Gastrocnemius medialis (tissue), 4 donors: ENCODE measurements around the gene NDUFB10. TPM values are rescaled to one million over a fixed set of nuclear protein-coding genes. Genes with fewer than 3 reads are reported as not detected.
A peak's percentile ranks its signal among the peaks of the same experiment; 100 is the strongest.

Experiments used
- ATAC-seq, 2 donors: fragments of 150-250 bp; one replicate each; pipeline ENCODE4 v1.9.1; 2016
- DNase-seq, 2 donors: peaks; one replicate each; pipeline ENCODE4 v3.0.0-alpha.2; 2019
- H3K27ac ChIP-seq, 4 donors: fragments of 200-600 bp; sonication (generic); 1 replicate in 1 of 4; 2 replicates in 3 of 4; pipeline ENCODE4 v1.5.1; 2016 to 2018; ENCODE audit warnings: mild to moderate bottlenecking in 2 of 4, moderate library complexity in 1 of 4
- H3K27me3 ChIP-seq, 3 donors: fragments of 200-600 bp; sonication (generic) in 2 of 3; 1 replicate in 1 of 3; 2 replicates in 2 of 3; pipeline versions ENCODE4 v1.5.1 to v1.6.0; 2016 to 2019; ENCODE audit warnings: mild to moderate bottlenecking in 1 of 3, moderate library complexity in 1 of 3
- H3K36me3 ChIP-seq, 2 donors: fragments of 200-600 bp; sonication (generic) in 1 of 2; one replicate each; pipeline ENCODE4 v1.5.1; 2017 to 2018
- H3K4me1 ChIP-seq, 2 donors: fragments of 200-600 bp; sonication (generic) in 1 of 2; one replicate each; pipeline ENCODE4 v1.5.1; 2016 to 2017; ENCODE audit warnings: mild to moderate bottlenecking in 2 of 2
- H3K4me3 ChIP-seq, 4 donors: fragments of 200-600 bp; sonication (generic) in 3 of 4; 1 replicate in 1 of 4; 2 replicates in 3 of 4; pipeline ENCODE4 v1.5.1; 2016 to 2019; ENCODE audit warnings: mild to moderate bottlenecking in 2 of 4
- H3K9me3 ChIP-seq, 3 donors: fragments of 200-600 bp; sonication (generic) in 2 of 3; 1 replicate in 1 of 3; 2 replicates in 2 of 3; pipeline ENCODE4 v1.5.1; 2016 to 2019
- CTCF ChIP-seq, 5 experiments: fragments of 450-650 bp in 3 of 5; fragments of 200-600 bp in 2 of 5; sonication (generic) in 2 of 5; IDR thresholded peaks in 4 of 5; conservative IDR thresholded peaks in 1 of 5; 1 replicate in 4 of 5; 2 replicates in 1 of 5; pipeline ENCODE4 v1.5.1; 2016 to 2019; ENCODE audit warnings: antibody characterized with exemption in 5 of 5, mild to moderate bottlenecking in 3 of 5, moderate library complexity in 3 of 5
- POLR2A ChIP-seq, 2 donors: fragments of 450-650 bp; IDR thresholded peaks; one replicate each; pipeline ENCODE4 v1.6.1; 2017; ENCODE audit warnings: antibody characterized with exemption in 2 of 2, mild to moderate bottlenecking in 2 of 2, moderate library complexity in 2 of 2
- in situ Hi-C, 4 donors: fragments of 200-750 bp; cut with MboI; loops; one replicate each; pipeline versions ENCODE4 v1.15.0 to v1.8.0; 2017; ENCODE audit warnings: low sequenced_read_pairs in 4 of 4
- intact Hi-C: fragments of 100-400 bp; cut with DNase I; formaldehyde crosslinking; loops from one replicate; pipeline ENCODE4 v1.15.1; 2023; ENCODE audit warnings: low total_unique reads
- total RNA-seq, 4 donors: library from RNA; depleted of rRNA; stranded (reverse); fragments of >200 nt; gene quantifications; one replicate each; pipeline versions ENCODE4 v1.1.0 to v1.2.3, GENCODE V29; 2016

NDUFB10 gene
- total RNA-seq, 4 donors from 2014 or later, result 530 to 1,014 (median 743) TPM

GRCh38 chr16:1991588-1991947 is 32.2 kb downstream of the NDUFB10 start:
- Histone ChIP-seq H3K27ac (peak overlapping the region in 2 of 4 donors; percentile 41 to 43), H3K4me3 (peak overlapping the region; percentile 43 to 74 (median 51)), H3K36me3 (peaks cover 0 to 8% of the 10 kb centered on the region in 2 donors), H3K9me3 (no peaks in the 10 kb centered on the region), H3K4me1 (peaks cover 7 to 16% of the 10 kb centered on the region in 2 donors), H3K27me3 (peaks cover 30 to 38% (median 34%) of the 10 kb centered on the region in 3 donors)
- ATAC-seq (no peak), DNase-seq (no peak)
- in situ Hi-C loops (no loop called here), intact Hi-C loops (no loop called here)
- TF ChIP-seq POLR2A (IDR thresholded peaks at IDR 0.05), result no peak
- TF ChIP-seq CTCF (IDR thresholded peaks at IDR 0.05 in 4 of 5, conservative IDR thresholded peaks at IDR 0.05 in 1 of 5), result no peak

- TF ChIP-seq POLR2A (IDR thresholded peaks at IDR 0.05), result no peak
- intact Hi-C loops, result no loop called here
- H3K4me1 ChIP-seq, result peaks cover 7 to 16% of the 10 kb centered on the region in 2 donors
- ATAC-seq (peak; percentile 84), DNase-seq (peak; percentile 89 to 95)
- peak overlapping the region in 2 of 4 donors; percentile 41 to 43 for H3K27ac ChIP-seq
- H3K36me3 ChIP-seq, result peaks cover 0 to 2% of the 10 kb centered on the region in 2 donors
- in situ Hi-C loops, result no loop called here
- H3K9me3 ChIP-seq, result no peaks in the 10 kb centered on the region
- H3K27me3 ChIP-seq, result peaks cover 30 to 38% (median 34%) of the 10 kb centered on the region in 3 donors
- peak overlapping the region; percentile 43 to 74 (median 51) for H3K4me3 ChIP-seq
Observed at GRCh38 chr16:1991948-1992703, 32.8 kb downstream of the NDUFB10 start.

GRCh38 chr16:1992704-1993317 is 33.5 kb downstream of the NDUFB10 start:
- DNase-seq (no peak), ATAC-seq (peak in 1 of 2 donors; percentile 3)
- peaks cover 7 to 16% of the 10 kb centered on the region in 2 donors for H3K4me1 ChIP-seq
- in situ Hi-C loops (no loop called here), intact Hi-C loops (no loop called here)
- H3K4me3 ChIP-seq, result peak overlapping the region in 2 of 4 donors; percentile 59 to 74
- TF ChIP-seq POLR2A (IDR thresholded peaks at IDR 0.05), result no peak
- no peak for TF ChIP-seq CTCF (IDR thresholded peaks at IDR 0.05 in 4 of 5, conservative IDR thresholded peaks at IDR 0.05 in 1 of 5)
- H3K9me3 ChIP-seq, result no peaks in the 10 kb centered on the region
- H3K36me3 ChIP-seq, result peaks cover 0 to 2% of the 10 kb centered on the region in 2 donors
- H3K27ac ChIP-seq, result peak overlapping the region in 1 of 4 donors; percentile 36
- H3K27me3 ChIP-seq, result peaks cover 30 to 38% (median 34%) of the 10 kb centered on the region in 3 donors

- no peak overlapping the region for H3K4me3 ChIP-seq
- TF ChIP-seq POLR2A (IDR thresholded peaks at IDR 0.05) (no peak), CTCF (IDR thresholded peaks at IDR 0.05 in 4 of 5, conservative IDR thresholded peaks at IDR 0.05 in 1 of 5) (no peak)
- peaks cover 26 to 32% (median 30%) of the 10 kb centered on the region in 3 donors for H3K27me3 ChIP-seq
- H3K9me3 ChIP-seq, result no peaks in the 10 kb centered on the region
- ATAC-seq (no peak), DNase-seq (no peak)
- intact Hi-C loops (no loop called here), in situ Hi-C loops (no loop called here)
- no peak overlapping the region for H3K27ac ChIP-seq
- H3K36me3 ChIP-seq, result peaks cover 0 to 11% of the 10 kb centered on the region in 2 donors
- peaks cover 7 to 16% of the 10 kb centered on the region in 2 donors for H3K4me1 ChIP-seq
Observed at GRCh38 chr16:1993731-1994131, 34.4 kb downstream of the NDUFB10 start.
